Retinal pigment epithelial cell (primary cell): ENCODE measurements around the gene MARS1.

Experiments used
- DNase-seq: peaks from one replicate; pipeline ENCODE4 v3.0.0-alpha.2; 2010; ENCODE audit warnings: low read depth
- H3K4me3 ChIP-seq: 2 replicates; pipeline ENCODE4 v1.5.1; 2011; ENCODE audit warnings: mild to moderate bottlenecking, low read length, control low read depth, moderate library complexity
- TF ChIP-seq, protein P1 (sequence below): conservative IDR thresholded peaks from 2 replicates; pipeline ENCODE4 v1.5.1; 2011; ENCODE audit warnings: low read depth, low read length, control low read depth, inconsistent platforms

The MARS1 gene

GRCh38 chr12:57550641-57551549 lies 63.0 kb downstream of the MARS1 start:
- no peak overlapping the region for H3K4me3 ChIP-seq
- TF ChIP-seq, protein P1, sequence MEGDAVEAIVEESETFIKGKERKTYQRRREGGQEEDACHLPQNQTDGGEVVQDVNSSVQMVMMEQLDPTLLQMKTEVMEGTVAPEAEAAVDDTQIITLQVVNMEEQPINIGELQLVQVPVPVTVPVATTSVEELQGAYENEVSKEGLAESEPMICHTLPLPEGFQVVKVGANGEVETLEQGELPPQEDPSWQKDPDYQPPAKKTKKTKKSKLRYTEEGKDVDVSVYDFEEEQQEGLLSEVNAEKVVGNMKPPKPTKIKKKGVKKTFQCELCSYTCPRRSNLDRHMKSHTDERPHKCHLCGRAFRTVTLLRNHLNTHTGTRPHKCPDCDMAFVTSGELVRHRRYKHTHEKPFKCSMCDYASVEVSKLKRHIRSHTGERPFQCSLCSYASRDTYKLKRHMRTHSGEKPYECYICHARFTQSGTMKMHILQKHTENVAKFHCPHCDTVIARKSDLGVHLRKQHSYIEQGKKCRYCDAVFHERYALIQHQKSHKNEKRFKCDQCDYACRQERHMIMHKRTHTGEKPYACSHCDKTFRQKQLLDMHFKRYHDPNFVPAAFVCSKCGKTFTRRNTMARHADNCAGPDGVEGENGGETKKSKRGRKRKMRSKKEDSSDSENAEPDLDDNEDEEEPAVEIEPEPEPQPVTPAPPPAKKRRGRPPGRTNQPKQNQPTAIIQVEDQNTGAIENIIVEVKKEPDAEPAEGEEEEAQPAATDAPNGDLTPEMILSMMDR = no peak
- no peak for DNase-seq

DNA sequence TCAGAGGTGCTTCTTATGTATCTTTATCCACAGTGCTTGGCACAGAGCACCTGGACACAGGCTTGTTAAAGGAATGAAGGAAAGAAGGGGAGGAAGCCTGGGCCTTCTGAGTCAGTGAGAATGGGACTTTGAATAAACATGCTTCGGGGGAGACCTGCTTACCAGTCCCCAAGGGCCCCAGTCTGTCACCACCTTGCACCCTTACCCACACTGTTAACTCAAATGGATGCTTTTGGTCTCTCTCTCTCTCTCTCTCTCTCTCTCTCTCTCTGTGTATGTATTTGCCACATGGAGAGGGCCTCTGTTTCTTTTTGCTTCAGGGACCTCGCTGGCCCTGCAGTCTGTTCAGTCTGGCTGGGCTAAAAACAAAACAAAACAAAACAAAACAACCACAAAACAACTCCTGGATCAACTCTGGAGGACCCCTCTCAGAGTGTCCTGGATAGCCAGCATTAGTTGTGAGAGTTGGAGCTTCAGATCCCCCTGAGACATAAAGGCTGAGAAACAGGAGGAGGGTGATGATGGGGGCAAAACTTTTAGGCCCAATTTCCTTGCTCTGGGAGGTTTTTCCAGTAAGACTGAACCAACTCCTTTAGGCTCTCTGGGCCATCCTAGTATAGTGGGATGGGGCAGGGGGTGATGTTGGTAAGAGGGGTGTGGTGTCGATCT lies 63.9 kb downstream of the MARS1 start:
- no peak overlapping the region for H3K4me3 ChIP-seq
- DNase-seq = no peak
- TF ChIP-seq, protein P1 = no peak

DNA sequence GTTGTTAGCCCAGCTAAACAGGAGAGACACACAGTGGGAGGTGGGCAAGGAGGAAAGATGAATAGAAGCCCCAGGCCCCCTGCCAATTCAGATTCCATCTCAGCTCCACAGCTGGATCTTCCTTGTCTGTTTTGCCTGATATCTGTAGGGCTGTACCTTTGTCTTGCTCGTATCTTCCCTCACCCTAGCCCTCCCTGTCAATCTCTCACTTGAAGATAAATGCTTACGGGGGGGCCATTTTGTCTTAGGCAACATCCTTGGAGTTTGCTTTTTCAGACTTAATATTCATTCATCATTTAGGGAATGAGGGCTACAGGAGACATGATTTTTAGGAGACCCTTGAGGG lies 64.4 kb downstream of the MARS1 start:
- TF ChIP-seq, protein P1 = no peak
- H3K4me3 ChIP-seq = no peak overlapping the region
- no peak for DNase-seq

GRCh38 chr12:57552835-57553313 lies 65.0 kb downstream of the MARS1 start:
- DNase-seq = no peak
- TF ChIP-seq, protein P1 = no peak
- no peak overlapping the region for H3K4me3 ChIP-seq

DNA sequence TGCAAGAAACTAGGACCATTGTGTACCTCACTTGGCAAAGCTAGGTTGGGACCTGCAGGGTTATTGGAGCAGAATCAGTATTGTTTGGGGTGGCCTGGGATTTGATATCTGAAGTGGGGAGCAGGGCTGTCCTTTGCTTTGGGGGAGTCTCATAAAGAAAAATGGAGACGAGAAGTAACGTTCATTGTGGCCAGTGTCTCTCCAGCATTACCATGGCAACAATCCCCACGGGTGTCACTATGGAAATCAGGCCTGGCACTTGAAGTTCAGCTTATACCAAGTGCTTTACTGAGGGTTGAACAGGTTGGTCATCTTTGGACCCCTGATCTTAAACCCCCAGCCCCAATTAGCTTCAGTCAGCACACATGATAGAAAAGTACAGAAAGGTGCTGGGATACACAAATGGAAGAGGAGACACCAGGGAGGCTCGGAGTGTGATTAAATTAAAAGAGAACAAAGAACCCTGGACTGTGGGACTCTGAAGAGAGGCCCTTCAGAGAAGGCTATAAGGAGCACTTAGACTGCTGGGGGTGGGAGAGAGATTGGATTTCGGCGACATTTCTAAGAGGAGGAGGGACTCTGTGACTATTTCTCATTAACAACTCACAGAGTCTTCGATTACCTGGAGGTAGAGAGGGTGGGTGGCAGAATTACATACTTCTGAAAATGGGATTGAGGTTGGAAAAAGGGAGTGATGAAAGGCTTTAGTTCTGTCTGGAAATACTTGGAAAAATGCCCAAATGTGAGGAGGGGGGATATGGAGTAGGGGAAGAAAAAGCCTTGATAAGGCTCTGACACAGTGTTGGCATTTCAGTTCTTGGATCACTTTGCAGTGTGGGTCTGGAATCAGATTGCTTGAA lies 65.7 kb downstream of the MARS1 start:
- TF ChIP-seq, protein P1 = no peak
- no peak for DNase-seq
- no peak overlapping the region for H3K4me3 ChIP-seq

- no peak overlapping the region for H3K4me3 ChIP-seq
- TF ChIP-seq, protein P1 = no peak
- DNase-seq = no peak
Measured at GRCh38 chr12:57554453-57554852, 66.6 kb downstream of the MARS1 start.
